HG03432 (cell line): Measurements from ENCODE around the gene SPHK1.
"Not testable (repeated sequence)": the region's sequence is repeated elsewhere in the genome, so short reads cannot be mapped to it uniquely, and the experiment has no call there.

Source experiments
- ATAC-seq: cut with Tn5 transposase; IDR thresholded peaks from one replicate; pipeline ENCODE4 v1.9.1; 2021; ENCODE audit warnings: mild to moderate bottlenecking, moderate library complexity; ENCODE audit not compliant: unreplicated experiment

Gene SPHK1, protein sequence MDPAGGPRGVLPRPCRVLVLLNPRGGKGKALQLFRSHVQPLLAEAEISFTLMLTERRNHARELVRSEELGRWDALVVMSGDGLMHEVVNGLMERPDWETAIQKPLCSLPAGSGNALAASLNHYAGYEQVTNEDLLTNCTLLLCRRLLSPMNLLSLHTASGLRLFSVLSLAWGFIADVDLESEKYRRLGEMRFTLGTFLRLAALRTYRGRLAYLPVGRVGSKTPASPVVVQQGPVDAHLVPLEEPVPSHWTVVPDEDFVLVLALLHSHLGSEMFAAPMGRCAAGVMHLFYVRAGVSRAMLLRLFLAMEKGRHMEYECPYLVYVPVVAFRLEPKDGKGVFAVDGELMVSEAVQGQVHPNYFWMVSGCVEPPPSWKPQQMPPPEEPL

DNA sequence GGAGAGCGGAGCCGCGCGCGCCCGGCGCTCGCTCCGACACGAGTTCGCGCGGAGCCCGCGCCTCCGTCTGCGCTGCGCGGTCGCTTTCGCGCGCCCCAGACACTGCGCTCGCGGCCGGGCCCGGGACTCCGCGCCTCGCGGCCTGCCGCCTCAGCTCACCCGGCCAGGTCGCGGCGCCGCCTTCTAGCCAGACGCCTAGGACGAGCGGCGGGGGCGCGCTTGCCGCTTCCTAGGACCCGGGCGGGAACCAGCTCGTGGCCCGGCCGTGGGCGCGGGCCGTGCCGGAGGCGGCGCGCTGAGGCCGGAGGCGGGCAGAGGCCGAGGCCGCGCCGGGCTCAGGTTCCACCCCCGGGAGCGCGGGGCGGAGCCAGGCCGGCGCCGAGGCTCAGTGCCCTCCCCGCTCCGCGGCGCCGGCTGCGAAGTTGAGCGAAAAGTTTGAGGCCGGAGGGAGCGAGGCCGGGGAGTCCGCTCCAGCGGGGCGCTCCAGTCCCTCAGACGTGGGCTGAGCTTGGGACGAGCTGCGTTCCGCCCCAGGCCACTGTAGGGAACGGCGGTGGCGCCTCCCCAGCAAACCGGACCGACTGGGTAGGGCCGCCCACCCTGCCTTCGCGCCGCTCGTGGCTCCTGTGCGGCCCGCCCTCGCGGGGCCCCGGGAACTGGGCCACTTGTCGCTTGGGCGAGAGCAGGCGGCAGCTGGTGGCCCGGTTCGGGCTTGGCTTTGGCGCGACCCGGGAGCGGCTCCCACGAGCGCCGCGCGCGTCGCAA lies at the start of gene SPHK1:
SPHK1 (plus strand) TSS at position 388 of the 765 bp plus-strand sequence. CDS start 1,036 bp downstream, outside the sequence.
- ATAC-seq, result peak; percentile 60

DNA sequence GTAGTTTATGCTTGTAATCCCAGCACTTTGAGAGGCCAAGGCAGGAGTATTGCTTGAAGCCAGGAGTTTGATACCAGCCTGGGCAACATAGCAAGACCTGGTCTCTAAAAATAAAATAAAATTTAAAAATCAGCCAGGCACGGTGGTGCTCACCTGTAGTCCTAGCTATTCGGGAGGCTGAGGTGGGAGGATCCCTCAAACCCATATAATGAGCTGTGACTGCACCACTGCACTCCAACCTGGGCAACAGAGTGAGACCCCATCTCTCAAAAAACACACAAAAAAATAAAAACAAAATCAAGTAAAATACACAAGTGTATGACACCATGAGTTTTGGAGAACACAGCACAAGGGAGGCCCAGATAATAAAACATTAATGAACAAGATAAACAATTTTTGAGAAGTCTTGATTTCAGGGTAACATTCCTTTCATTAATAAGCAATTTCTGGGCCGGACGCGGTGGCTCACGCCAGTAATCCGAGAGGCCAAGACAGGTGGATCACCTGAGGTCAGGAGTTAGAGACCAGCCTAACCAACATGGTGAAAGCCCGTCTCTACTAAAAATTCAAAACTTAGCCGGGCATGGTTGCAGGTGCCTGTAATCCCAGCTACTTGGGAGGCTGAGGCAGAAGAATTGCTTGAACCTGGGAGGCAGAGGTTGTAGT lies 48.6 kb upstream of the SPHK1 start:
- ATAC-seq, result no peak

DNA sequence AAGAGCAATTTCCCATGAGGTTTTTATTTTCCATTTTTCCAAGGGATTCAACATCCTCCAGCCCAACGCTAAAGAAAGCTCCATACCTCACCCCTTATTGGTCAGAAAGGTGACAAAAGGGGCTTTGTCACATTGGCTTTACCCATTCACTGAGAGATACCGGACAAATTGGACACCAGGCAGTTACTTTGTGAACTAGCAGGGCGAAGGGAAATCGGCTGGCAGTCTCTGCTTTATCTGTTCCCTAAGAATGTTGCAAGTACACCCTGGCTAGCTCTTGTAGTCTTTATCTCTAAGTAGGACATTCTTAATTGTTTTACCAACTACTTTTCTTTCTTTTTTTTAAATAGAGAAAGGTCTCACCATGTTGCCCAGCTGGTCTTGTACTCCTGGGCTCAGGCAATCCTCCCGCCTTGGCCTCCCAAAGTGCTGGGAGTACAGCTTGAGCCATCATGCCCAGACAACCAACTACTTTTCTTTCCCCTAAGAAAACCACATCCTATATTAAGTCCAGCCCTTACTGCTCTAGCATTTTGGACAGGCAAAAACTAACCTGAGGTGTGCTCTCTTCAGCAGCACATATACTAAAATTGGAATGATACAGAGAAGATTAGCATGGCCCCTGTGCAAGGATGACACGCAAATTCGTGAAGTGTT lies 47.5 kb upstream of the SPHK1 start:
- ATAC-seq, result no peak

DNA sequence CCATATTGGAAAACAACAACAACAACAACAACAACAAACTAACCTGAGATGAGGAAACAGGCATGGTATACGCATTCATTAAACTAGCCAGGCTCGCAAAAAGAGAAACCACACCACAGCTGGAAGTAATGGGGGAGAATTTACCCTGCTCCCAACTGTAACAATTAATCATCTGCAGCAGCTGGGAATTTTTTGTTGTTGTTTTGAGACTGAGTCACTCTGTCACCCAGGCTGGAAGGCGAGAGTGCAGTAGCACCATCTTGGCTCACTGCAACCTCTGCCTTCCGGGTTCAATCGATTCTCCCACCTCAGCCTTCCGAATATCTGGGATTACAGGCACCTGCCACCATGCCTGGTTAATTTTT lies 47.0 kb upstream of the SPHK1 start:
- ATAC-seq, result no peak

DNA sequence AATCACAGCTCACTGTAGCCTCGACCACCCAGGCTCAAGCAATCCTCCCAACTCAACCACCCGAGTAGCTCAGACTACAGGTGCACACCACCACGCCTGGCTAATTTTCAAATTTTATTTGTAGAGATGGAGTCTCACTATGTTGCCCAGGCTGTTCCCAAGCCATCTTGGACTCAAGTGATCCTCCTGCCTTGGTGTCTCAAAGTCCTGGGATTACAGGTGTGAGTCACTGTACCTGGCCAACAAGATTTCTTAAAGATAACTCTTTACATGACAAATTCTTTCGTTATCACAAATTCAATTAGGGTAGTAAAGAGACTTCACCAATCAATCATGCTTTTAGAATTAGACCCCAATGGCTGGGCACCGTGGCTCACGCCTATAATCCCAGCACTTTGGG lies 43.1 kb upstream of the SPHK1 start:
- ATAC-seq, result no peak

DNA sequence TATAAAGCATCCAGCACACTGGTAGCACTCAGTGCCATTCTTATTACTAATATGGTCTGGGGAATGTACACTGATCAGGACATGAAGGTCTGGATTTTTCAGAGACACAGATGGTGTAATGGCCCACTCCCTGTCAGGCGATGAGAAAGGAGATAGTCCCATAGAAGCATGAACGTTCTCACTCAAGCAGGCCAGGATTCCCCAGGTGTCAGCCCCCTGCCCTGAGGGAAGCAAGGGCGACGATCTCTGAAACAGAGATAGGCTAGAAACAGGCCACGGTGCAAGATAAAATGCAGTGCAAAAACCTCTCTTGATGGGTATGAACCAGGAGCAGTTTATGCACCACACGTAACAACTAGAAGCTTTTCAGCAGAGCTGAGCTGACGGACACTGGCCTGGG lies 41.3 kb upstream of the SPHK1 start:
- no peak for ATAC-seq

DNA sequence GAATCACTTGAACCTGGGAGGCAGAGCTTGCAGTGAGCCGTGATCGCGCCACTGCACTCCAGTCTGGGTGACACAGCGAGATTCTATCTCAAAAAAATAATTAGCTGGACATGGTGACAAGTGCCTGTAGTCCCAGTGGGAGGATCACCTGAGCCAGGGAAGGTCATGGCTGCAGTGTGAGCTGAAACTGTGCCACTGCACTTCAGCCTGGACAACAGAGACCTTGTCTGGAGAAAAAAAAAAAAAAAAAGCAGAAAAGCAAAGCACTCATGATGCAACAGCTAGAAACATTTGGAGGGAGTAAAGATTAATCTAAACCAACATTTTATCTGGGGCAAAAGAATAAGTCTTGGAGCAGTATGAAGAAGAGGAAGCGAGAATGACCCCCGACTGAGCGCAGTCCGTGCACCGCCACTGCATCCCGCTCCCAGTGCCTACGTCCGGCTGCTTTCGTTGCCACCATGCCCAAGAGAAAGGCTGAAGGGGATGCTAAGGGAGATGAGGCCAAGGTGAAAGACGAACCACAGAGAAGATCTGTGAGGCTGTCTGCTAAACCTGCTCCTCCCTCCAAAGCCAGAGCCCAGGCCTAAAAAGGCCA lies 38.9 kb upstream of the SPHK1 start:
- ATAC-seq, result no peak

DNA sequence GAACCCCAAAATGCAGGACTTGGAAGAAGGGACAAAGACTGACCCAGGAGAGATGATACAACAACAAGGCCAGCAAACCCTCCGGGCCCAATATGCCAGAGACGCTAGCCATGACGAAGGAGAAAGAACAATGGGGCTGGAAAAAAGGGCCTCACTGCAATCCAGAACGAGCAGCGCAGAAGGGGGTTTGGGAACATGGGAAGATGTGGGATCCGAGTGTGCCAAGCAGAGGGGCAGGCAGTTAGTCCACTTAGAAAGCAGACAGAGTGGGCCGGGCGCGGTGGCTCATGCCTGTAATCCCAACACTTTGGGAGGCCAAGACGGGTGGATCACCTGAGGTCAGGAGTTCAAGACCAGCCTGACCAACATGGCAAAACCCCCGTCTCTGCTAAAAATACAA lies 37.5 kb upstream of the SPHK1 start:
- ATAC-seq, result not testable (repeated sequence)

DNA sequence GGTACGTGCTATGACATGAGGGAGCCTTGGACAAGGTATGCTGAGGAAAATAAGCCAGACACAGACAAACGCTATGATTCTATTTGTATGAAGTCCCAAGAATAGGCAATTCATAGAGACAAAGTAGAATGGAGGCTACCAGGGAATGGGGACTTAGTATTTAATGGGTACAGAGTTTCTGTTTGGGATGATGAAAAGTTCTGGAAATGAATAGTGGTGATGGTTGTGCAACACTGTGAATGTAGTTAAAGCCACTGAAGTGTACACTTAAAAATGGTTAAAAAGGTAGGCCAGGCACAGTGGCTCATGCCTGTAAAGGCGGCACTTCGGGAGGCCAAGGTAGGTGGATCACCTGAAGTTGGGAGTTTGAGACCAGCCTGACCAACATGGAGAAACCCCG lies 33.9 kb upstream of the SPHK1 start:
- no peak for ATAC-seq

DNA sequence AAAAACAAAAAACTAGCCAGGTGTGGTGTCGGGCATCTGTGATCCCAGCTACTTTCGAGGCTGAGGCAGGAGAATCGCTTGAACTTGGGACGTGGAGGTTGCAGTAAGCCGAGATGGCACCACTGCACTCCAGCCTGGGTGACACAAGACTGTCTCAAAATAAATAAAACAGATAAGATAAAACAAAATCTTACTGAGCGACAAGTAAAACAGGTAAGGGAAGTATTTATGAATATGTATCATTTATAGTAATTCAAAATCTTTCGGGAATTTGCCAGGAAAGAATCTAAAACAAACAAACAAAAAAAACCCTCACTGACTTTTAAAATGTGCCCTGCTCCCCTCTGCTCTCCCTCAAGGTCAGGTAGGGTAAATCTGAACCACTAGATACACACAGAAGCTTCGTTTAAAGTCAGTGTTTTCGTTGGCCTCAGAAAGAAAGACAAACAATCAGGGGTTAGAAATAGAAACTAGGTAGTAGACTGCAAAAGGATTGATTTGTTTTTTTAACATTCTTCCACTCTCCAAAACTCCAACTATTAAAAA lies 32.8 kb upstream of the SPHK1 start:
- no peak for ATAC-seq

DNA sequence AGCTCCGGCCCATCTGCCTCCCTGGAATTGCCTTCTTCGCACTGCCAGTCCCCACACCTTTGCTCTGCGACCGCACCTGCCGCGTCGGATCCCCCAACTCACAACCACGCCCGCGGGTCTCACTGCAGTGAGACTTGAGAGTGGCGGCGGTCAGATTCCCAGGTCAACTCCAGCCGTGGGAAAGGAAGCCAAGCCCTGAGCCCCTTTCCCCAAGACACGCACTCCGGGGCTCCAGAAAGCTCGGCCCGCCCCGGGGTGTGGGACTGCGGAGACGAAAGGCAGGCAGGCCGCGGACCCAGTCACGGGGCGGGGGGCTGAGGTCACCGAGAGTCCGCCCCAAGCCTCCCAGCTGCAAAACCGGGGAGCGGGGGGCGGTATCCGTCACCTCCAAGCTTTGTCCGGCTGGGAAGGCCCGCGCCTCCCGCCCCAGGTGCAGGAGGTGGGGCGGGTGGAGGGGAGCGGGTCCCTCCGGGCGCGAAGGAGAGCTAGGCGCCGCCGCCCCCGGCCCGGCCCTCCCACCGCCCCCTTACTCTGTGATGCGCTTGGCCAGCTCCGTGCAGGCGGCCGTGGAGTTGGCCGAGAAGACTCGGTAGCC lies 31.3 kb upstream of the SPHK1 start:
- ATAC-seq, result peak; percentile 23

DNA sequence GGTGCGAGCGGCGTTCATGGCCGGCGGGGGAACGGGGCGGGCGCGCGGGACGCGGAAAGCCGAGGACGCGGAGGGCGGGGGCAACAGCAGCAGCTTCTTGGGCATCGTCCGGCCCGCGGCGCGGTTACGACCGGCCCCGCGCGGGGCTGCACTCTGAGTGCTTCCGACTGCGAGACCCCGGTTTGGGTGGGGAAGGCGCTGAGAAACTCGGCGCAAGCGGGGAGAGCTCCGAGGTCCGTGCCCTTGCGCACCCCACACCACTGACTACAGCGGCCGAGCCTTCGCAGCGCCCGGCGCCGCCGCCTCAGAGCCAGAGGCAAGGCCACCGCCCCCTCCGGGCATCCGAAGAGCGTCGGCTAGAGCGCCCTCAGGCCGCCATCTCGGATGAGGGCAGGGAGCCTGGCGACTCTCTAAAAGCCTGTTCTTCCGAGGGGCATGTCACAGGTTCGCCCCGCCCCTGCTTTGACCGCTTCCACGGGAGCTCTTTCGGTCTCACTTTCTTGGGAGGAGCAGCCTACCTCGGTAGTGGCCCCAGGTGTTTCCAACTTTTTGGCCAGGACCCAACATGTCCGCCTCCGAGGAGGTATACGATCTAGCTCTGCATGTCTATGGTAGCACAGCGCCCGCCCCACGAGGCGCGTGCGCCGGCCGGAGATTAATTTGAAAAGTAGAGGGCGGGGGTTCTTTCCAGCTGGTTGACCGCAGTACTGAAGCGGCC lies 30.7 kb upstream of the SPHK1 start, which contains the start of gene PRPSAP1:
PRPSAP1 (minus strand) TSS at position 318 of the 718 bp plus-strand sequence; CDS start at position 105, 213 bp downstream.
- peak; percentile 92 for ATAC-seq

DNA sequence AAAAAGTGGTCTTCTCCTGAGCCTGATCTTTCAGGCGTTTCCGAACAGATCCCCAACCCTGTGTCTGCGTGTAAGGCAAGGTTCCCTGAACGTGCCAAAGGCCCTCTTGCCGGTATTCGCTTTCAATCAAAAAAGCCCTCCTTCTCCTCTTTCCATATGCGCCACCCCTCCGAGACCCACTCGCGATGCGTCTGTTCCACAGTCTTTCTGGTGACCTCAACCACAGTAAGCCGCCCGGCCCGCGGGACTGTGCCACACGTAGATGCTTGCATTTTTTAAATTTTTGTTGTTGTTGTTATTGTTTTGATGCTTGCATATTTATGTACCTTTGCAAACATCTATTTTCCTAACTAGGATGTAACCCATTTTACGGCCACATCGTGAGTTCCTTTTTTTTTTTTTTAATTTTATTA lies 30.1 kb upstream of the SPHK1 start:
- peak; percentile 1 for ATAC-seq

DNA sequence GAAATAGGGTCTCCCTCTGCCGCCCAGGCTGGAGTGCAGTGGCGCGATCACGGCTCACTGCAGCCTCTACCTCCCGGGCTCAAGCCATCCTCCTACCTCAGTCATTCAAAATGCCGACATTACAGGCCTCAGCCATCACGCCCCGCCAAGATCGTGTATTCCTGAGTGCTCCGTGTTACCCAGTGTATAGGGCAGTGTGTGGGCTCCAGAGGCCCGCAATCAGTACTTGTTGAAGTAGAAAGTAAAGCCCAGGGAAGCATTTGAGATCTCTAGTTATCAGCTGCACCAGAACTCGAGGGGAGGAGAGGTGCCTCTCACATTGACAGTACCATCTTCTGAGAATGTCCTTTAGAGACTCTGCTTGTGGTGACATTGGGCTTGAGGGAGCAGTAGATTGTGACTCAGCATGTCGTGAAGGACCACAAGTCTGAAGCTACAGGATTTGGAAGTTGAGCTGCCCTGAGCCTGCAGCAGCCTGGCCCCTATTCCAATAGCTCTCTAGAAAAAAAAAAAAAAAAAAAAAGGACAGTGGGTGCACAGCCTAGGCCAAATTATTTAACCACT lies 29.6 kb upstream of the SPHK1 start:
- no peak for ATAC-seq

DNA sequence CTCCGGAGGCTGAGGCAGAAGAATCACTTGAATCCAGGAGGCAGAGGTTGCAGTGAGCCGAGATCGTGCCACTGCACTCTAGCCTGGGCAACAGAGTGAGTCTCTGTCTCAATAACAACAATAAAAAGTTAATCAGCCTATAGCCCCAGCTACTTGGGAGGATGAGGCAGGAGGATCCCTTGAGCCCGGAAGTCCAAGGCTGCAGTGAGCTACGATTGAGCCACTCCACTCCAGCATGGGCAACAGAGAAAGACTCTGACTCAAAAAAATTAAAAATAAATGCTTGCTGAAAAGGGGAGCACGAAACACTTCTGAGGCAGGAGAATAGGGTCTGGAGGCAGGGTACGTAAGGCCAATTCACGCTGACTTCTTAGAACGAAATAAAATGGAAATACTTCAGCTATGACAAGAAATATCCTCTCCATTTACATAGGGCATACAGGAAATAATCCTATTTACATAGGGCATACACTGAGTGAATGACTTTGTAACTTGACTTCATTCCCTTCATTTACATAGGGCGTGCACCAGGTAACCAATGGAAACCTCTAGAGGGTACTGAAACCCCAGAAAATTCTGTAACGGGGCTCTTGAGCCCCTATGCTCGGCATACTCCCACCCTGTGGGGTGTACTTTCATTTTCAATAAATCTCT lies 27.5 kb upstream of the SPHK1 start:
- ATAC-seq, result no peak

DNA sequence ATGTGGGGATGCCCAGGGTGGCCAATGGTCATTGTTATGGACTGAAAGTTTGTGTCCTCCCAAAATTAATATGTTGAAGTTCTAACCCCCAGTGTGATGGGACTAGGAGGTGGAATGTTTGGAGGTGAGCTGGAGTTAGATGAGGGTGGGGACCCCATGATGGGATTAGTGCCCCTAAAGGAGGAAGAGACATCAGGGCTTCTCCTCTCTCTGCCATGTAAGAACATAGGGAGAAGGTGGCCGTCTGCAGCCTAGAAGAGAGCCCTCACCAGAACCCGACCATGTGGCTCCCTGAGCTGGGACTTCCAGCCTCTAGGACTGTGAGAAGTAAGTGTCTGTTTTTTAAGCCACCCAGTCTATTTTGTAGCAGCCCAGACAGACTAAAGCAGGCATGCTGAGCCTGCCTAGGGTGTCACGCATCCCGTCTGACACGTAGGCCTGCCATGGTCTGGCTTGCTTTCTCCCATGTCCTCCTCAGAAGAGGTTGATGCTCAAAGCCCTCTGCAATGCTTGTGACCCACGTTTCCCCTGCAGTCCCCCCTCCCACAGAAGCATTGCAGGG lies 26.7 kb upstream of the SPHK1 start:
- ATAC-seq, result no peak

DNA sequence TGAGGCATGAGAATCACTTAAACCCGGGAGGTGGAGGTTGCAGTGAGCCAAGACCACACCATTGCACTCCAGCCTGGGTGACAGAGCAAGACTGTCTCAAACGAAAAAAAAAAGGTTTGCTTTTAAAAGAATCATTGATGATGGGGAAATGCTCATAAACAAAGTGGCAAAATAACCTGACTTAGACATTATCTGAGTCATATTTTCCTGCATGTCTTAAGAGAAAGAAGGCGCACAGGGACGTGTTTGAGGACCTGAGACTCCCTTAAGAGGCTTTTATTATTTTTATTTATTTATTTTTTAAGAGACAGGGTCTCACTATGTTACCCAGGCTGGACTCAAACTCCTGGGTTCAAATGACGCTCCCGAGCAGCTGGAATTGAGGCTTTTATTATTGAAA lies 25.0 kb upstream of the SPHK1 start:
- ATAC-seq, result no peak

DNA sequence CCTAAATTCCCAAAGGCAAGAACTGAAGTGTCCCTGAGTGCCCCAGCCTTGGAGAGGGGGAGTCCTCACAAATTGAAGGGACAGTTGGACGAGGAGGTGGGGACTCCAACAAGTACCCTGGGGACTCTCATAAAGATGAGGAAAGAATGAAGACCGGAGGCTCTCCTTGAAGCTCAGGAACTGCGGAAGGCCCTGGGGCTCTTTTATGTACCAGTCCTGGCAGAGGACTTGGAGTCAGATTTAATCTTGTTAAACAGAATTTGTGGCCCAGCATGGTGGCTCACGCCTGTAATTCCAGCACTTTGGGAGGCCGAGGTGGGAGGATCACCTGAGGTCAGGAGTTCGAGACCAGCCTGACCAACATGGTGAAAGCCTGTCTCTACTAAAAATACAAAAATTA lies 24.6 kb upstream of the SPHK1 start:
- not testable (repeated sequence) for ATAC-seq
